H9 (cell line): ENCODE results near the gene TSC22D4. TPM values are rescaled to one million over a fixed set of nuclear protein-coding genes. Genes with fewer than 3 reads are reported as not detected.

Experiments
- DNase-seq: peaks from one replicate; pipeline ENCODE4 v3.0.0-alpha.2; 2017
- H2AFZ ChIP-seq: one replicate; pipeline ENCODE4 v1.6.1; 2013; ENCODE audit warnings: mild to moderate bottlenecking, low read length, control low read depth, moderate library complexity
- H2AK5ac ChIP-seq: 2 replicates; pipeline ENCODE4 v1.6.1; 2013; ENCODE audit warnings: low read length, control low read depth, mixed read lengths; ENCODE audit not compliant: insufficient read length
- H2BK120ac ChIP-seq: one replicate; pipeline ENCODE4 v1.6.1; 2013; ENCODE audit warnings: low read depth, mild to moderate bottlenecking, low read length, control low read depth, inconsistent platforms; ENCODE audit not compliant: poor library complexity, severe bottlenecking
- H2BK12ac ChIP-seq: 2 replicates; pipeline ENCODE4 v1.6.1; 2013; ENCODE audit warnings: low read length, control low read depth, mixed read lengths, low read depth; ENCODE audit not compliant: insufficient read length
- H2BK15ac ChIP-seq: 2 replicates; pipeline ENCODE4 v1.6.1; 2013; ENCODE audit warnings: low read depth, low read length, control low read depth
- H2BK20ac ChIP-seq: one replicate; pipeline ENCODE4 v1.6.1; 2013; ENCODE audit warnings: low read depth, mild to moderate bottlenecking, low read length, control low read depth, inconsistent platforms; ENCODE audit not compliant: poor library complexity, severe bottlenecking
- H2BK5ac ChIP-seq: 2 replicates; pipeline ENCODE4 v1.6.1; 2013; ENCODE audit warnings: low read length, control low read depth, mixed read lengths; ENCODE audit not compliant: insufficient read length
- H3K14ac ChIP-seq: 2 replicates; pipeline ENCODE4 v1.6.1; 2013; ENCODE audit warnings: low read length, control low read depth; ENCODE audit not compliant: insufficient read depth
- H3K18ac ChIP-seq: 2 replicates; pipeline ENCODE4 v1.6.1; 2013; ENCODE audit warnings: low read depth, mild to moderate bottlenecking, mixed read lengths, low read length, control low read depth; ENCODE audit not compliant: insufficient read length
- H3K23ac ChIP-seq: 2 replicates; pipeline ENCODE4 v1.6.1; 2013; ENCODE audit warnings: low read length, control low read depth, mixed read lengths, low read depth; ENCODE audit not compliant: insufficient read length
- H3K23me2 ChIP-seq: 2 replicates; pipeline ENCODE4 v1.6.1; 2013; ENCODE audit warnings: low read depth, mild to moderate bottlenecking, mixed read lengths, low read length, control low read depth; ENCODE audit not compliant: insufficient read length, poor library complexity, severe bottlenecking
- H3K27ac ChIP-seq: 2 replicates; pipeline ENCODE4 v1.5.1; 2013; ENCODE audit warnings: low read length, control low read depth, mixed read lengths, low read depth; ENCODE audit not compliant: insufficient read length
- H3K27me3 ChIP-seq: 2 replicates; pipeline ENCODE4 v1.6.1; 2013; ENCODE audit warnings: low read length, control low read depth, inconsistent platforms; ENCODE audit not compliant: insufficient read depth
- H3K4ac ChIP-seq: 2 replicates; pipeline ENCODE4 v1.6.1; 2013; ENCODE audit warnings: low read depth, mild to moderate bottlenecking, control low read depth, inconsistent platforms, low read length, moderate library complexity
- H3K4me1 ChIP-seq: 2 replicates; pipeline ENCODE4 v1.6.1; 2013; ENCODE audit warnings: low read length, control low read depth, inconsistent platforms; ENCODE audit not compliant: insufficient read depth
- H3K4me2 ChIP-seq: 2 replicates; pipeline ENCODE4 v1.6.1; 2013; ENCODE audit warnings: low read length, control low read depth, mixed read lengths; ENCODE audit not compliant: insufficient read length, insufficient read depth
- H3K56ac ChIP-seq: 2 replicates; pipeline ENCODE4 v1.6.1; 2013; ENCODE audit warnings: low read depth, mild to moderate bottlenecking, mixed read lengths, low read length, control low read depth; ENCODE audit not compliant: insufficient read length
- H3K79me1 ChIP-seq: 2 replicates; pipeline ENCODE4 v1.6.1; 2013; ENCODE audit warnings: low read depth, mild to moderate bottlenecking, moderate library complexity, low read length, control low read depth, inconsistent platforms; ENCODE audit not compliant: insufficient read depth, poor library complexity, severe bottlenecking
- H3K79me2 ChIP-seq: 2 replicates; pipeline ENCODE4 v1.6.1; 2013; ENCODE audit warnings: low read length, control low read depth, inconsistent platforms; ENCODE audit not compliant: insufficient read depth
- H3K9ac ChIP-seq: 2 replicates; pipeline ENCODE4 v1.6.1; 2013; ENCODE audit warnings: low read length, control low read depth, mixed read lengths; ENCODE audit not compliant: insufficient read length; ENCODE audit errors: extremely low read depth
- H3K9me3 ChIP-seq: one replicate; pipeline ENCODE4 v1.6.1; 2013; ENCODE audit warnings: low read depth, low read length, inconsistent platforms; ENCODE audit not compliant: control insufficient read depth
- H3T11ph ChIP-seq: one replicate; pipeline ENCODE4 v1.6.1; 2013; ENCODE audit warnings: mild to moderate bottlenecking, low read length, control low read depth, inconsistent platforms
- H4K20me1 ChIP-seq: one replicate; pipeline ENCODE4 v1.6.1; 2013; ENCODE audit not compliant: control insufficient read depth, insufficient read length, insufficient read depth
- H4K5ac ChIP-seq: 2 replicates; pipeline ENCODE4 v1.6.1; 2013; ENCODE audit warnings: low read depth, mild to moderate bottlenecking, mixed read lengths, low read length, control low read depth; ENCODE audit not compliant: insufficient read length
- H4K8ac ChIP-seq: replicated peaks from 2 replicates; pipeline ENCODE4 v1.6.1; 2013; ENCODE audit warnings: low read length, control low read depth, mixed read lengths, low read depth; ENCODE audit not compliant: insufficient read length
- H4K91ac ChIP-seq: 2 replicates; pipeline ENCODE4 v1.6.1; 2013; ENCODE audit warnings: low read depth, mild to moderate bottlenecking, moderate library complexity, mixed read lengths, low read length, control low read depth; ENCODE audit not compliant: insufficient read length
- H3K27ac Mint-ChIP-seq, 3 experiments: 2 replicates in 2 of 3; 3 replicates in 1 of 3; pipeline ENCODE4 v1.8.0; 2020 to 2021; ENCODE audit warnings: mixed read lengths in 3 of 3, mild to moderate bottlenecking in 1 of 3, moderate library complexity in 1 of 3
- H3K27me3 Mint-ChIP-seq: 2 replicates; pipeline ENCODE4 v1.8.0; 2021; ENCODE audit warnings: low read depth, mild to moderate bottlenecking, moderate library complexity, mixed read lengths
- H3K36me3 Mint-ChIP-seq, 3 experiments: 2 replicates in 2 of 3; 3 replicates in 1 of 3; pipeline ENCODE4 v1.8.0; 2020 to 2021; ENCODE audit warnings: low read depth in 3 of 3, mixed read lengths in 3 of 3; ENCODE audit not compliant: insufficient read depth in 1 of 3
- H3K4me1 Mint-ChIP-seq, 2 experiments: 2 replicates each; pipeline ENCODE4 v1.8.0; 2020; ENCODE audit warnings: mixed read lengths in 2 of 2
- H3K4me3 Mint-ChIP-seq, 2 experiments: 2 replicates in 1 of 2; 3 replicates in 1 of 2; pipeline ENCODE4 v1.8.0; 2020 to 2021; ENCODE audit warnings: mild to moderate bottlenecking in 2 of 2, mixed read lengths in 2 of 2, moderate library complexity in 1 of 2
- H3K9me3 Mint-ChIP-seq, 2 experiments: 2 replicates in 1 of 2; 3 replicates in 1 of 2; pipeline ENCODE4 v1.8.0; 2020; ENCODE audit warnings: mild to moderate bottlenecking in 2 of 2, mixed read lengths in 2 of 2, moderate library complexity in 1 of 2
- total RNA-seq: library from RNA; stranded (reverse); gene quantifications from 2 replicates; pipeline ENCODE4 v1.2.1, GENCODE V29; 2021
- TF ChIP-seq, protein P1 (sequence below): fragments of 200-600 bp; sonication (generic); conservative IDR thresholded peaks from 3 replicates; pipeline ENCODE4 v1.8.0; 2021; ENCODE audit warnings: antibody characterized with exemption, mild to moderate bottlenecking

The TSC22D4 gene
- total RNA-seq, 1 experiment from 2014 or later = 17.5 TPM

DNA sequence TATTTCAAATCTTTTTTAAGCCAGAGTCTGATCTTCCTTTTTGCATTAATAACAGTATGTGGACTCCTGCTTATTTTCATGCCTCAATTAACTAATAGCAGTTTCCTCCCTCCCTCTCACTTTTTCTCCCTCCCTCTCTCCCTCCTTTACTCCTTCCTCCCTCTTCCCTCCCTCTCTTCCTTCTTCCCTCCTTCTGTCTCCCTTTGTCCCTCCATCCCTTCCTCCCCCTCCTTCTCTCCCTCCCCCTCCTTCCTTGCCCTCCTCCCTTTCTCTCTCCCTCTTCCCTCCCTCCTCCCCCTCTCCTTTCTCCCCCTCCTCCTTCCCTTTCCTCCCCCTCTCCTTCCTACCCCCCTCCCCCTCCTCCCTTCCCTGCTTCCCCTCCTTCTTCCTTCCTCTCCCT, 52.5 kb downstream of the TSC22D4 start:
- H2BK20ac ChIP-seq = no peak overlapping the region
- Mint-ChIP-seq H3K27me3 (peaks cover 25% of the 10 kb centered on the region), H3K9me3 (peaks cover 4 to 14% of the 10 kb centered on the region in 2 experiments; a peak in 3 of 5 replicates), H3K4me3 (no peak overlapping the region), H3K4me1 (peaks cover 9 to 12% of the 10 kb centered on the region in 2 experiments), H3K36me3 (peaks cover 4 to 11% (median 8%) of the 10 kb centered on the region in 3 experiments), H3K27ac (no peak overlapping the region)
- no peaks in the 10 kb centered on the region; the same call in 1 of the 2 replicates for H3K79me2 ChIP-seq
- no peak overlapping the region for H3K23ac ChIP-seq
- no peak overlapping the region for H2BK5ac ChIP-seq
- H3K18ac ChIP-seq = no peak overlapping the region
- H2AK5ac ChIP-seq = no peak overlapping the region
- peaks cover 3% of the 10 kb centered on the region for H3K79me1 ChIP-seq
- H3K23me2 ChIP-seq = peaks cover 4% of the 10 kb centered on the region
- no peak overlapping the region for H4K5ac ChIP-seq
- no peak overlapping the region for H3K4me2 ChIP-seq
- no peak overlapping the region for H2BK120ac ChIP-seq
- TF ChIP-seq, protein P1, sequence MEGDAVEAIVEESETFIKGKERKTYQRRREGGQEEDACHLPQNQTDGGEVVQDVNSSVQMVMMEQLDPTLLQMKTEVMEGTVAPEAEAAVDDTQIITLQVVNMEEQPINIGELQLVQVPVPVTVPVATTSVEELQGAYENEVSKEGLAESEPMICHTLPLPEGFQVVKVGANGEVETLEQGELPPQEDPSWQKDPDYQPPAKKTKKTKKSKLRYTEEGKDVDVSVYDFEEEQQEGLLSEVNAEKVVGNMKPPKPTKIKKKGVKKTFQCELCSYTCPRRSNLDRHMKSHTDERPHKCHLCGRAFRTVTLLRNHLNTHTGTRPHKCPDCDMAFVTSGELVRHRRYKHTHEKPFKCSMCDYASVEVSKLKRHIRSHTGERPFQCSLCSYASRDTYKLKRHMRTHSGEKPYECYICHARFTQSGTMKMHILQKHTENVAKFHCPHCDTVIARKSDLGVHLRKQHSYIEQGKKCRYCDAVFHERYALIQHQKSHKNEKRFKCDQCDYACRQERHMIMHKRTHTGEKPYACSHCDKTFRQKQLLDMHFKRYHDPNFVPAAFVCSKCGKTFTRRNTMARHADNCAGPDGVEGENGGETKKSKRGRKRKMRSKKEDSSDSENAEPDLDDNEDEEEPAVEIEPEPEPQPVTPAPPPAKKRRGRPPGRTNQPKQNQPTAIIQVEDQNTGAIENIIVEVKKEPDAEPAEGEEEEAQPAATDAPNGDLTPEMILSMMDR = no peak
- H3T11ph ChIP-seq = no peak overlapping the region
- H4K8ac ChIP-seq = no peak overlapping the region
- no peaks in the 10 kb centered on the region for H4K20me1 ChIP-seq
- H3K4me1 ChIP-seq = no peaks in the 10 kb centered on the region
- H3K9me3 ChIP-seq = no peaks in the 10 kb centered on the region
- H3K14ac ChIP-seq = no peak overlapping the region
- H3K27ac ChIP-seq = no peak overlapping the region
- H2BK12ac ChIP-seq = no peak overlapping the region
- DNase-seq = no peak
- H3K56ac ChIP-seq = no peak overlapping the region
- H3K4ac ChIP-seq = no peak overlapping the region
- H4K91ac ChIP-seq = no peak overlapping the region
- no peak overlapping the region for H2BK15ac ChIP-seq
- H3K27me3 ChIP-seq = no peaks in the 10 kb centered on the region
- H3K9ac ChIP-seq = no peak overlapping the region
- H2AFZ ChIP-seq = no peak overlapping the region
